Mesothelial cell of epicardium (in vitro differentiated cells): Measurements from ENCODE around the gene GCH1. TPM values are rescaled to one million over a fixed set of nuclear protein-coding genes. Genes with fewer than 3 reads are reported as not detected.

Source experiments
- DNase-seq, 2 experiments: peaks; one replicate each; pipeline ENCODE4 v3.0.0; 2021; ENCODE audit warnings: low spot score in 2 of 2; ENCODE audit not compliant: unreplicated experiment in 2 of 2
- H3K27ac Mint-ChIP-seq: 2 replicates; pipeline ENCODE4 v1.8.0; 2021; ENCODE audit warnings: mixed read lengths
- H3K27me3 Mint-ChIP-seq: 2 replicates; pipeline ENCODE4 v1.8.0; 2021; ENCODE audit warnings: low read depth, mixed read lengths
- H3K36me3 Mint-ChIP-seq: 2 replicates; pipeline ENCODE4 v1.8.0; 2021; ENCODE audit warnings: mixed read lengths
- H3K4me1 Mint-ChIP-seq: 2 replicates; pipeline ENCODE4 v1.8.0; 2021; ENCODE audit warnings: mixed read lengths
- H3K4me3 Mint-ChIP-seq: 2 replicates; pipeline ENCODE4 v1.8.0; 2021; ENCODE audit warnings: mild to moderate bottlenecking, moderate library complexity, mixed read lengths
- H3K9me3 Mint-ChIP-seq: 2 replicates; pipeline ENCODE4 v1.8.0; 2021; ENCODE audit warnings: mixed read lengths
- CTCF ChIP-seq: fragments of 200-600 bp; sonication (generic); IDR thresholded peaks from one replicate; pipeline ENCODE4 v1.5.0; 2021; ENCODE audit warnings: antibody characterized with exemption; ENCODE audit not compliant: unreplicated experiment
- total RNA-seq: library from RNA; stranded (reverse); gene quantifications from 3 replicates; pipeline ENCODE4 v1.2.1, GENCODE V29; 2021

GCH1 gene
- total RNA-seq, 1 donor from 2014 or later, result 3.6 TPM

- no peak for DNase-seq
- H3K9me3 Mint-ChIP-seq, result peaks cover under 1% of the 10 kb centered on the region
- no peak overlapping the region for H3K4me3 Mint-ChIP-seq
- TF ChIP-seq CTCF, result no peak
- peaks cover 3% of the 10 kb centered on the region for H3K36me3 Mint-ChIP-seq
- H3K27me3 Mint-ChIP-seq, result peaks cover 2% of the 10 kb centered on the region
- H3K27ac Mint-ChIP-seq, result no peak overlapping the region
- no peaks in the 10 kb centered on the region for H3K4me1 Mint-ChIP-seq
Observed at GRCh38 chr14:54845641-54846040, 57.0 kb downstream of the GCH1 start.

GRCh38 chr14:54844479-54844878 is 58.1 kb downstream of the GCH1 start:
- TF ChIP-seq CTCF, result no peak
- no peaks in the 10 kb centered on the region for H3K4me1 Mint-ChIP-seq
- H3K4me3 Mint-ChIP-seq, result no peak overlapping the region
- no peak for DNase-seq
- no peak overlapping the region for H3K27ac Mint-ChIP-seq
- H3K9me3 Mint-ChIP-seq, result no peaks in the 10 kb centered on the region
- peaks cover 4% of the 10 kb centered on the region for H3K36me3 Mint-ChIP-seq
- peaks cover 2% of the 10 kb centered on the region for H3K27me3 Mint-ChIP-seq

- no peak for DNase-seq
- Mint-ChIP-seq H3K36me3 (peaks cover 4% of the 10 kb centered on the region), H3K27ac (no peak overlapping the region), H3K4me3 (no peak overlapping the region), H3K4me1 (no peaks in the 10 kb centered on the region), H3K27me3 (no peaks in the 10 kb centered on the region), H3K9me3 (no peaks in the 10 kb centered on the region)
- TF ChIP-seq CTCF, result no peak
Observed at GRCh38 chr14:54840798-54841197, 61.8 kb downstream of the GCH1 start.

GRCh38 chr14:54840336-54840735 is 62.3 kb downstream of the GCH1 start:
- no peak overlapping the region for H3K27ac Mint-ChIP-seq
- no peak overlapping the region for H3K4me3 Mint-ChIP-seq
- H3K9me3 Mint-ChIP-seq, result no peaks in the 10 kb centered on the region
- H3K36me3 Mint-ChIP-seq, result peaks cover 4% of the 10 kb centered on the region
- TF ChIP-seq CTCF, result no peak
- no peaks in the 10 kb centered on the region for H3K27me3 Mint-ChIP-seq
- no peaks in the 10 kb centered on the region for H3K4me1 Mint-ChIP-seq
- no peak for DNase-seq

- Mint-ChIP-seq H3K27ac (no peak overlapping the region), H3K9me3 (no peaks in the 10 kb centered on the region), H3K27me3 (no peaks in the 10 kb centered on the region), H3K4me1 (no peaks in the 10 kb centered on the region), H3K4me3 (no peak overlapping the region), H3K36me3 (peaks cover 4% of the 10 kb centered on the region)
- TF ChIP-seq CTCF, result no peak
- no peak for DNase-seq
Observed at GRCh38 chr14:54839701-54840119, 62.9 kb downstream of the GCH1 start.

GRCh38 chr14:54838931-54839512 is 63.6 kb downstream of the GCH1 start:
- no peaks in the 10 kb centered on the region for H3K4me1 Mint-ChIP-seq
- no peaks in the 10 kb centered on the region for H3K9me3 Mint-ChIP-seq
- H3K27ac Mint-ChIP-seq, result no peak overlapping the region
- no peak for DNase-seq
- no peak overlapping the region for H3K4me3 Mint-ChIP-seq
- H3K27me3 Mint-ChIP-seq, result no peaks in the 10 kb centered on the region
- peaks cover 4% of the 10 kb centered on the region for H3K36me3 Mint-ChIP-seq
- no peak for TF ChIP-seq CTCF
